Tibial artery (tissue), 4 donors: ENCODE measurements around the gene ZNF511.

Source experiments
- DNase-seq, 2 donors: peaks; one replicate each; pipeline ENCODE4 v3.0.0-alpha.2; 2019
- H3K27ac ChIP-seq, 2 donors: fragments of 200-600 bp; sonication (generic) in 1 of 2; 1 replicate in 1 of 2; 2 replicates in 1 of 2; pipeline ENCODE4 v1.5.1; 2018 to 2019; ENCODE audit warnings: mild to moderate bottlenecking in 1 of 2
- H3K27me3 ChIP-seq, 2 donors: fragments of 200-600 bp; sonication (generic) in 1 of 2; one replicate each; pipeline versions ENCODE4 v1.5.1 to v1.6.0; 2016 to 2019
- H3K36me3 ChIP-seq, 3 donors: fragments of 200-600 bp; sonication (generic) in 2 of 3; one replicate each; pipeline ENCODE4 v1.5.1; 2016 to 2019; ENCODE audit warnings: mild to moderate bottlenecking in 2 of 3
- H3K4me1 ChIP-seq, 4 donors: fragments of 200-600 bp; sonication (generic) in 2 of 4; 1 replicate in 3 of 4; 2 replicates in 1 of 4; pipeline ENCODE4 v1.5.1; 2016 to 2019
- H3K4me3 ChIP-seq, 2 donors: fragments of 200-600 bp; sonication (generic) in 1 of 2; 1 replicate in 1 of 2; 2 replicates in 1 of 2; pipeline ENCODE4 v1.5.1; 2018 to 2019; ENCODE audit warnings: mild to moderate bottlenecking in 2 of 2
- H3K9me3 ChIP-seq, 3 donors: fragments of 200-600 bp; sonication (generic) in 1 of 3; one replicate each; pipeline ENCODE4 v1.5.1; 2016 to 2019
- intact Hi-C: fragments of 100-400 bp; cut with DNase I; formaldehyde crosslinking; loops from one replicate; pipeline ENCODE4 v1.15.0; 2023; ENCODE audit warnings: low total_unique reads
- TF ChIP-seq, protein P1 (sequence below), 2 experiments: fragments of 200-600 bp in 1 of 2; fragments of 450-650 bp in 1 of 2; IDR thresholded peaks; one replicate each; pipeline ENCODE4 v1.5.1; 2017 to 2019; ENCODE audit warnings: antibody characterized with exemption in 2 of 2, mild to moderate bottlenecking in 1 of 2, moderate library complexity in 1 of 2

The ZNF511 gene

DNA sequence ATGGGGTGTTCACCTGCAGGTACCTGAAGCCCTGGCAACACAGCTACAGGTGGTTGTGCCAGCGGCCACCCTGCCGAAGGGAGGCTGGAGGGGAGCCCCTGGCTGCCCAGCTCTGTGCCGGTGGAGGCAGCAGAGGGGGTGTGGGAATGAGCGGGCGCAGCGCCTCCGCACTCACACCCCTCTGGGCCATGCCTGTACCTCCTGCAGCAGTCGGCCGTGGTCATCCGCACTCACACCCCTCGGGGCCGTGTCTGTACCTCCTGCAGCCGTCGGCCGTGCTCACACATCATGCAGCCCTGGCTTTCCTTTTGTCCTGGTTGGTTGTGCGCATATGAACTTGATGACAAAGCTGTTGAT, 1.7 kb downstream of the ZNF511 start:
- intact Hi-C loops: no loop called here
- no peaks in the 10 kb centered on the region for H3K27me3 ChIP-seq
- DNase-seq: no peak
- peaks cover 9 to 36% (median 14%) of the 10 kb centered on the region in 3 donors for H3K36me3 ChIP-seq
- H3K4me1 ChIP-seq: peaks cover 5 to 33% (median 24%) of the 10 kb centered on the region in 4 donors
- no peak overlapping the region for H3K4me3 ChIP-seq
- no peak overlapping the region for H3K27ac ChIP-seq
- TF ChIP-seq, protein P1, sequence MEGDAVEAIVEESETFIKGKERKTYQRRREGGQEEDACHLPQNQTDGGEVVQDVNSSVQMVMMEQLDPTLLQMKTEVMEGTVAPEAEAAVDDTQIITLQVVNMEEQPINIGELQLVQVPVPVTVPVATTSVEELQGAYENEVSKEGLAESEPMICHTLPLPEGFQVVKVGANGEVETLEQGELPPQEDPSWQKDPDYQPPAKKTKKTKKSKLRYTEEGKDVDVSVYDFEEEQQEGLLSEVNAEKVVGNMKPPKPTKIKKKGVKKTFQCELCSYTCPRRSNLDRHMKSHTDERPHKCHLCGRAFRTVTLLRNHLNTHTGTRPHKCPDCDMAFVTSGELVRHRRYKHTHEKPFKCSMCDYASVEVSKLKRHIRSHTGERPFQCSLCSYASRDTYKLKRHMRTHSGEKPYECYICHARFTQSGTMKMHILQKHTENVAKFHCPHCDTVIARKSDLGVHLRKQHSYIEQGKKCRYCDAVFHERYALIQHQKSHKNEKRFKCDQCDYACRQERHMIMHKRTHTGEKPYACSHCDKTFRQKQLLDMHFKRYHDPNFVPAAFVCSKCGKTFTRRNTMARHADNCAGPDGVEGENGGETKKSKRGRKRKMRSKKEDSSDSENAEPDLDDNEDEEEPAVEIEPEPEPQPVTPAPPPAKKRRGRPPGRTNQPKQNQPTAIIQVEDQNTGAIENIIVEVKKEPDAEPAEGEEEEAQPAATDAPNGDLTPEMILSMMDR (IDR thresholded peaks at IDR 0.05): no peak
- no peaks in the 10 kb centered on the region for H3K9me3 ChIP-seq

DNA sequence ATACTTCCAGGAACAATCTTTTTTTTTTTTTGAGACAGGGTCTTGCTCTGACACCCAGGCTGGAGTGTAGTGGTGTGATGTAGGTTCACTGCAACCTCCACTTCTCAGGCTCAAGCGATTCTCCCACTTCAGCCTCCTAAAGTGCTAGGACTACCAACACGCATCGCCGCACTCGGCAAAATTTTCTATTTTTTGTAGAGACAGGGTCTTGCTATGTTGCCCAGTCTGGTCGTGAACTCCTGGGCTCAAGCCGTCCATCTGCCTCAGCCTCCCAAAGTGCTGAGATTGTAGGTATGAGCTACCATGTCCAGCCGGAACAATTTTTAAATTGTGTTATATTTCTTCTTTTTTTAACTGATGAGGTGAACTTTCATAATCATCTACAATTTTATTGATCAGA, 2.1 kb downstream of the ZNF511 start:
- Histone ChIP-seq H3K4me3 (no peak overlapping the region), H3K27ac (no peak overlapping the region), H3K36me3 (peaks cover 9 to 36% (median 14%) of the 10 kb centered on the region in 3 donors), H3K4me1 (peaks cover 5 to 29% (median 24%) of the 10 kb centered on the region in 4 donors), H3K9me3 (no peaks in the 10 kb centered on the region), H3K27me3 (no peaks in the 10 kb centered on the region)
- no peak for DNase-seq
- TF ChIP-seq, protein P1 (IDR thresholded peaks at IDR 0.05): no peak
- intact Hi-C loops: no loop called here

DNA sequence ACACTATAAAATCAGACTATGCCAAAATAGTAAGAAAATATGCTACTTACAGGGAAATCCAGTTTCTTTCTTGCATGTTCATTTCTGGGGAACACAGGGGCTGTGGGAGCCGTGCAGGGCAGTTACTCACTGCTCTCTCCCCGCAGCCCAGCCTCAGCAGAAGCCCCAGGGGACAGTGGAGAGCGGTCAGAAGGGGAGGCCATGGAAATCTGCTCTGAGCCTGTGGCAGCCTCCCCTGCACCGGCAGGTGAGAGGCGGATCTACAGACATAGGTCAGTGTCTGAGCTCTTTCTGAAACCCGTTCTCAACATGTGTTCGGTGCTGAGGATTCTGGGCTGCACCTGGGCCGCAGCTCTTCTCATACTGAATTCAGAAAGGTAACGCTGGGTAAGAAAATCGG, 2.9 kb downstream of the ZNF511 start:
- TF ChIP-seq, protein P1 (IDR thresholded peaks at IDR 0.05): no peak
- intact Hi-C loops: no loop called here

DNA sequence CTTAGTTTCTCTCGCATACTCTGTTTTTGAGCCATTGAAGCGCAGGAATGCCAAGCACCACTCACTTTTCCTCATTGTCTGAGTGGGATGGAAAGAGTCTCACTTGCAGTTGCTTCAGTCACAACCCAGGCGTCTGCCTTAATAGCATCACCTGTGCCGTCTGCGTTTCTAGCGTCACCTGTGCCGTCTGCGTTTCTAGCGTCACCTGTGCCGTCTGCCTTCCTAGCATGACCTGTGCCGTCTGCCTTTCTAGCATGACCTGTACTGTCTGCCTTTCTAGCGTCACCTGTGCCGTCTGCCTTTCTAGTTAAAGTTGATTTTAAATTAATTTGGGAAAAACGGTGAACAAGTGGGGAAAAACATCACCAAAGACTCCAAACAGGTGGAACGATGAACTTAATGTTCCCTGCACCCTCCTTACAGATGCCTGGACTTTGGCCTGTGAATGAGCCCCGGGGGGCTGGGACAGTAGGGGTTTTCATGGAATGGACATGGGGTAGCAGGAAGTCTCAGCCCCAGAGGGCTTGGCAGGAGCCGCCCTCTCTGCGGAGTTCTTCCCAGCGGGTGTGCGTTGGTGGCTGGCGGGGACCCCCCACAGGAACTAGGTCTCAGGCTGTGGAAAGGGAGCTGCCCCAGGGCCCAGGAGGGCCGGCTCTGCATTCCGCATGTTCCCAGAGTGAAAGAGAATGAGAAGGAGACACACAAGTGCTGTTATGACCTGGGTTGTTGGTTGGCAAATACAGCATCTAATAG, 3.5 kb downstream of the ZNF511 start:
- H3K4me3 ChIP-seq: no peak overlapping the region

More for the DNA sequence above, 2.9 kb downstream of the ZNF511 start:
- H3K4me3 ChIP-seq: no peak overlapping the region
- no peak for DNase-seq
- no peaks in the 10 kb centered on the region for H3K9me3 ChIP-seq
- peaks cover 9 to 36% (median 14%) of the 10 kb centered on the region in 3 donors for H3K36me3 ChIP-seq
- H3K4me1 ChIP-seq: peaks cover 5 to 23% (median 19%) of the 10 kb centered on the region in 4 donors
- H3K27me3 ChIP-seq: no peaks in the 10 kb centered on the region
- H3K27ac ChIP-seq: no peak overlapping the region

DNA sequence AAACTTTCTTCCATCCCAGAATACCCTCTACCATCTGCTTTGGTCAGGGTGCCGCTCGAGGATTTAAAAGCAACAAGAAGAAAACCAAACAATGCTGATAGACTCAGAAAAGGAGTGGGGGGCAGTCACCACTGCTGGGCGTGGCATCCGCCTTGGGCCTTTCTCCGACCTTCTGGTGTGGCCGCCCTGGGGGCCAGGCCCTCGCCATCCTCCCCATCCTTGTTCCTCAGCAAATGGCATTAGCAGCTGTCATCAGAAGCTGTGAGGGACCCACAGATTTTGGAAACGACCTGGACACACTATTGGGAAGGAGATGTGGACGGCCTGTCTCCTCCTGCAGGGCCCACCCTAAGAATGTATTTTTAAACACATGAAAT, 4.0 kb downstream of the ZNF511 start:
- no peaks in the 10 kb centered on the region for H3K27me3 ChIP-seq
- H3K4me1 ChIP-seq: peaks cover 5 to 11% (median 7%) of the 10 kb centered on the region in 4 donors
- H3K4me3 ChIP-seq: no peak overlapping the region
- H3K36me3 ChIP-seq: peaks cover 9 to 36% (median 14%) of the 10 kb centered on the region in 3 donors
- no peak overlapping the region for H3K27ac ChIP-seq
- no peak for DNase-seq
- TF ChIP-seq, protein P1 (IDR thresholded peaks at IDR 0.05): no peak
- H3K9me3 ChIP-seq: no peaks in the 10 kb centered on the region
- intact Hi-C loops: no loop called here

More for the DNA sequence above, 3.5 kb downstream of the ZNF511 start:
- Histone ChIP-seq H3K36me3 (peaks cover 9 to 36% (median 14%) of the 10 kb centered on the region in 3 donors), H3K27ac (no peak overlapping the region), H3K4me1 (peaks cover 5 to 16% (median 12%) of the 10 kb centered on the region in 4 donors), H3K27me3 (no peaks in the 10 kb centered on the region), H3K9me3 (no peaks in the 10 kb centered on the region)
- TF ChIP-seq, protein P1 (IDR thresholded peaks at IDR 0.05): no peak
- intact Hi-C loops: no loop called here
- no peak for DNase-seq
